ENCODE data around the gene NDC1. TPM values are rescaled to one million over a fixed set of nuclear protein-coding genes. Genes with fewer than 3 reads are reported as not detected.

Gene NDC1
- total RNA-seq, 2 experiments from 2014 or later = 27.8 to 28.6 TPM

GRCh38 chr1:53799141-53799540, 39.0 kb downstream of the NDC1 start:
- Mint-ChIP-seq H3K9me3 (ENCODE audit: insufficient read depth) (no peaks in the 10 kb centered on the region), H3K4me3 (no peak overlapping the region), H3K27me3 (ENCODE audit: low read depth) (no peaks in the 10 kb centered on the region), H3K36me3 (ENCODE audit: low read depth) (peaks cover 47% of the 10 kb centered on the region), H3K27ac (no peak overlapping the region), H3K4me1 (ENCODE audit: low read depth) (no peaks in the 10 kb centered on the region)
- CTCF ChIA-PET = interaction anchor here (2.2 kb wide), 1 partner anchor 13 kb away, joined by 6 read pairs; no protein-coding TSS in a partner anchor
- POLR2A ChIA-PET = no interaction called here
- no peak for DNase-seq
- no peak for ATAC-seq

GRCh38 chr1:53792806-53793205, 45.3 kb downstream of the NDC1 start:
- DNase-seq = no peak
- ChIA-PET CTCF (interaction anchor here (0.8 to 1.1 kb wide), 2 partner anchors 18 to 166 kb away, joined by 3 read pairs; no protein-coding TSS in a partner anchor), POLR2A (no interaction called here)
- no peaks in the 10 kb centered on the region for H3K27me3 Mint-ChIP-seq (ENCODE audit: low read depth)
- H3K27ac Mint-ChIP-seq = no peak overlapping the region
- no peak overlapping the region for H3K4me3 Mint-ChIP-seq
- H3K36me3 Mint-ChIP-seq (ENCODE audit: low read depth) = peaks cover 44% of the 10 kb centered on the region
- no peaks in the 10 kb centered on the region for H3K9me3 Mint-ChIP-seq (ENCODE audit: insufficient read depth)
- no peak for ATAC-seq
- no peaks in the 10 kb centered on the region for H3K4me1 Mint-ChIP-seq (ENCODE audit: low read depth)

DNA sequence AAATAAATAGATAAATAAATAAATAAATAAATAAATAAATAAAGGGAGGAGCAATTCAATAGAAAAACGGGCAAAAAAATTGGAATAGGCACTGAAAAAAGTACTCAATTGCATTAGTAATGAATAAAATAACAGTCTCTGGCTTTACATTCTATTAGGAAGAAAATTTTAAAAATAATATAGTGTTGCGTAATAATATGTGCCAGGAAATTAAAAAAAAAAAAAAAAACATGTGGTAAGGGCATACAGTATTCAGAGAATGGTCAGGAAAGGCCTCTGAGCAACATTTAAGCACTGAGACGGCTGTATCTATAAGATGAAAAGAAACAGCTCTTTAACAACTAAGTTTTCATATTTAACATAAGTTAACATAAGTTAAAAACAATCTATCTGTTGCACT, 50.4 kb downstream of the NDC1 start:
- Mint-ChIP-seq H3K27ac (no peak overlapping the region), H3K4me3 (no peak overlapping the region), H3K27me3 (ENCODE audit: low read depth) (no peaks in the 10 kb centered on the region), H3K4me1 (ENCODE audit: low read depth) (peaks cover 14% of the 10 kb centered on the region), H3K36me3 (ENCODE audit: low read depth) (peaks cover 42% of the 10 kb centered on the region), H3K9me3 (ENCODE audit: insufficient read depth) (no peaks in the 10 kb centered on the region)
- ChIA-PET CTCF (no interaction called here), POLR2A (interaction anchor here (0.7 kb wide), 1 partner anchor 148 kb away, joined by 3 read pairs; no protein-coding TSS in a partner anchor)
- ATAC-seq = no peak
- no peak for DNase-seq

DNA sequence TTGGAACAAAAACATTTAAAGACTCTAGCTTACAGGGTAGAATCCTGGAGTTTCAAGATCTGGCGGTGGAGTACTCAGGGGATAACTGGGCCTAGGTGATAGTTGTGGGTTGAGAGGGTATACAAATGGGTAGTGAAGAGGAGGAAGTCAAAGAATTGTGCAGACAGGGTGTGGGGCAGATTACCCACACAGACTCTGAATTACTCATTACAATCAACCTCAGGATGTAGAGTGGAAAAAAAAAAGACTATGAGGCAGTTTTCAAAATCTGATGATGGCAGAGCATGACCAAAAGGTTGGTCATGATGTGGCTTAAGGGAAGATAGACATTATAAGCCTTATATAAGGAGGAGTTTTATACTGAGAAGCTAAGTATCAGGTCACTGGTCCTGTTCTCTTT, 55.0 kb downstream of the NDC1 start:
- peak; percentile 81 for ATAC-seq
- H3K4me1 Mint-ChIP-seq (ENCODE audit: low read depth) = peaks cover 14% of the 10 kb centered on the region
- H3K27me3 Mint-ChIP-seq (ENCODE audit: low read depth) = no peaks in the 10 kb centered on the region
- no peaks in the 10 kb centered on the region for H3K9me3 Mint-ChIP-seq (ENCODE audit: insufficient read depth)
- H3K27ac Mint-ChIP-seq = peak overlapping the region; percentile 27
- H3K4me3 Mint-ChIP-seq = no peak overlapping the region
- DNase-seq = peak; percentile 33
- ChIA-PET CTCF (no interaction called here), POLR2A (no interaction called here)
- H3K36me3 Mint-ChIP-seq (ENCODE audit: low read depth) = peaks cover 43% of the 10 kb centered on the region

- H3K27me3 Mint-ChIP-seq (ENCODE audit: low read depth) = no peaks in the 10 kb centered on the region
- H3K27ac Mint-ChIP-seq = no peak overlapping the region
- ChIA-PET POLR2A (interaction anchor here (0.7 kb wide), 1 partner anchor 9 kb away, joined by 4 read pairs; no protein-coding TSS in a partner anchor), CTCF (no interaction called here)
- H3K4me3 Mint-ChIP-seq = no peak overlapping the region
- H3K36me3 Mint-ChIP-seq (ENCODE audit: low read depth) = peaks cover 46% of the 10 kb centered on the region
- ATAC-seq (no peak), DNase-seq (no peak)
- no peaks in the 10 kb centered on the region for H3K9me3 Mint-ChIP-seq (ENCODE audit: insufficient read depth)
- peaks cover 14% of the 10 kb centered on the region for H3K4me1 Mint-ChIP-seq (ENCODE audit: low read depth)
These were observed 56.4 kb downstream of the NDC1 start for GRCh38 chr1:53781654-53782053.

DNA sequence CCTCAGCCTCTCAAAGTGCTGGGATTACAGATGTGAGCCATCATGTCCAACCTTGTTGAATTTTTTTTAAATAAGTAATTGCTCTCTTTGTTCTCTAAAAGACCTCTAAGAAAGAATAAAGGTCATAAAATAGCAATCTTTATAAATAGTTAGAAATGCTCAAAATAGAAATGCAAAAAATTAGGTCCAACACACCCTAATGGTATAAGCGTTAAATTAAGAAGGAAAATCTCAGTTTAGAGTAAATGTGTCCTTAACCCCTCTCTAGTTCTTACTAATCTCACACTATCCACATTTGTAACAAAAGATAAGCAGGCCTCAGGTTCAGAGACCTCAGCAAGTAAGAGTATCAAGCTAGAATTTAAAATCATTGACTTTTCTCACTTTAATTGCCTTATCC, 60.8 kb downstream of the NDC1 start:
- POLR2A ChIA-PET = no interaction called here
- peaks cover 31% of the 10 kb centered on the region for H3K36me3 Mint-ChIP-seq (ENCODE audit: low read depth)
- CTCF ChIA-PET = no interaction called here

GRCh38 chr1:53771648-53772047, 66.4 kb downstream of the NDC1 start:
- Mint-ChIP-seq H3K36me3 (ENCODE audit: low read depth) (peaks cover 38% of the 10 kb centered on the region), H3K27ac (no peak overlapping the region), H3K4me1 (ENCODE audit: low read depth) (peaks cover 12% of the 10 kb centered on the region), H3K9me3 (ENCODE audit: insufficient read depth) (no peaks in the 10 kb centered on the region), H3K4me3 (no peak overlapping the region), H3K27me3 (ENCODE audit: low read depth) (no peaks in the 10 kb centered on the region)
- ChIA-PET POLR2A (no interaction called here), CTCF (interaction anchor here (1.5 to 2.3 kb wide), 2 partner anchors 18 to 39 kb away, joined by 3 to 10 read pairs; no protein-coding TSS in a partner anchor)
- ATAC-seq (no peak), DNase-seq (no peak)

More for the DNA sequence above, 60.8 kb downstream of the NDC1 start:
- ATAC-seq (no peak), DNase-seq (no peak)
- Mint-ChIP-seq H3K4me3 (no peak overlapping the region), H3K27ac (no peak overlapping the region), H3K9me3 (ENCODE audit: insufficient read depth) (no peaks in the 10 kb centered on the region), H3K4me1 (ENCODE audit: low read depth) (no peaks in the 10 kb centered on the region), H3K27me3 (ENCODE audit: low read depth) (no peaks in the 10 kb centered on the region)

GRCh38 chr1:53769780-53770179, 68.3 kb downstream of the NDC1 start:
- Mint-ChIP-seq H3K27me3 (ENCODE audit: low read depth) (no peaks in the 10 kb centered on the region), H3K9me3 (ENCODE audit: insufficient read depth) (no peaks in the 10 kb centered on the region), H3K27ac (no peak overlapping the region), H3K4me3 (no peak overlapping the region), H3K36me3 (ENCODE audit: low read depth) (peaks cover 47% of the 10 kb centered on the region), H3K4me1 (ENCODE audit: low read depth) (peaks cover 31% of the 10 kb centered on the region)
- DNase-seq = no peak
- no peak for ATAC-seq
- CTCF ChIA-PET = no interaction called here
- POLR2A ChIA-PET = no interaction called here

GRCh38 chr1:53769184-53769583, 68.9 kb downstream of the NDC1 start:
- ATAC-seq (no peak), DNase-seq (no peak)
- Mint-ChIP-seq H3K4me1 (ENCODE audit: low read depth) (peaks cover 31% of the 10 kb centered on the region), H3K27ac (no peak overlapping the region), H3K36me3 (ENCODE audit: low read depth) (peaks cover 50% of the 10 kb centered on the region), H3K4me3 (no peak overlapping the region), H3K27me3 (ENCODE audit: low read depth) (no peaks in the 10 kb centered on the region), H3K9me3 (ENCODE audit: insufficient read depth) (no peaks in the 10 kb centered on the region)
- ChIA-PET POLR2A (no interaction called here), CTCF (no interaction called here)

GRCh38 chr1:53766831-53767405, 71.2 kb downstream of the NDC1 start:
- H3K36me3 Mint-ChIP-seq (ENCODE audit: low read depth) = peaks cover 50% of the 10 kb centered on the region
- CTCF ChIA-PET = interaction anchor here (0.8 kb wide), 1 partner anchor 9 kb away, joined by 3 read pairs; no protein-coding TSS in a partner anchor
- peak; percentile 21 for ATAC-seq
- H3K4me3 Mint-ChIP-seq = peak overlapping the region; percentile 50
- no peaks in the 10 kb centered on the region for H3K9me3 Mint-ChIP-seq (ENCODE audit: insufficient read depth)
- no peak for DNase-seq
- POLR2A ChIA-PET = interaction anchor here (0.6 kb wide), 1 partner anchor 31 kb away, joined by 4 read pairs; no protein-coding TSS in a partner anchor
- H3K27ac Mint-ChIP-seq = peak overlapping the region; percentile 61
- H3K27me3 Mint-ChIP-seq (ENCODE audit: low read depth) = no peaks in the 10 kb centered on the region
- peaks cover 31% of the 10 kb centered on the region for H3K4me1 Mint-ChIP-seq (ENCODE audit: low read depth)

GRCh38 chr1:53766194-53766742, 71.8 kb downstream of the NDC1 start:
- DNase-seq = no peak
- POLR2A ChIA-PET = no interaction called here
- Mint-ChIP-seq H3K27ac (peak overlapping the region; percentile 72), H3K27me3 (ENCODE audit: low read depth) (no peaks in the 10 kb centered on the region), H3K4me3 (no peak overlapping the region), H3K4me1 (ENCODE audit: low read depth) (peaks cover 31% of the 10 kb centered on the region), H3K36me3 (ENCODE audit: low read depth) (peaks cover 48% of the 10 kb centered on the region), H3K9me3 (ENCODE audit: insufficient read depth) (no peaks in the 10 kb centered on the region)
- peak; percentile 21 for ATAC-seq
- CTCF ChIA-PET = no interaction called here

GRCh38 chr1:53765657-53766056, 72.4 kb downstream of the NDC1 start:
- Mint-ChIP-seq H3K4me3 (no peak overlapping the region), H3K36me3 (ENCODE audit: low read depth) (peaks cover 43% of the 10 kb centered on the region), H3K9me3 (ENCODE audit: insufficient read depth) (no peaks in the 10 kb centered on the region), H3K27ac (peak overlapping the region; percentile 72), H3K27me3 (ENCODE audit: low read depth) (no peaks in the 10 kb centered on the region), H3K4me1 (ENCODE audit: low read depth) (peaks cover 31% of the 10 kb centered on the region)
- DNase-seq (no peak), ATAC-seq (peak; percentile 88)
- ChIA-PET POLR2A (no interaction called here), CTCF (interaction anchor here (1.4 to 1.9 kb wide), 2 partner anchors 10 to 14 kb away, joined by 5 read pairs; no protein-coding TSS in a partner anchor)

Measured in activated CD8-positive, alpha-beta T cell treated with anti-CD3 and anti-CD28 coated beads, Interleukin-2, amount 10 ng/mL, durations not matched to agents 7 days and 5 days (primary cell).